ENCODE measurements around the gene BPIFB2.

BPIFB2 gene

GRCh38 chr20:32986331-32986966, 21.1 kb upstream of the BPIFB2 start:
- DNase-seq: no peak

GRCh38 chr20:32987044-32987825, 20.3 kb upstream of the BPIFB2 start:
- no peak for DNase-seq

GRCh38 chr20:32988008-32988407, 19.5 kb upstream of the BPIFB2 start:
- no peak for DNase-seq

GRCh38 chr20:32989507-32990283, 17.8 kb upstream of the BPIFB2 start:
- no peak for DNase-seq

GRCh38 chr20:32990426-32990825, 17.1 kb upstream of the BPIFB2 start:
- no peak for DNase-seq

- DNase-seq: no peak
Measured at GRCh38 chr20:32991383-32991782, 16.1 kb upstream of the BPIFB2 start.

- no peak for DNase-seq
Measured at GRCh38 chr20:32991792-32992641, 15.5 kb upstream of the BPIFB2 start.

- no peak for DNase-seq
Measured at GRCh38 chr20:32993496-32994050, 13.9 kb upstream of the BPIFB2 start.

- no peak for DNase-seq
Measured at GRCh38 chr20:32995802-32996201, 11.7 kb upstream of the BPIFB2 start.

GRCh38 chr20:32997431-32997830, 10.1 kb upstream of the BPIFB2 start:
- DNase-seq: no peak

GRCh38 chr20:32999603-33000250, 7.8 kb upstream of the BPIFB2 start:
- DNase-seq: no peak

GRCh38 chr20:33000802-33001466, 6.6 kb upstream of the BPIFB2 start:
- no peak for DNase-seq

GRCh38 chr20:33002087-33002808, 5.3 kb upstream of the BPIFB2 start:
- no peak for DNase-seq

GRCh38 chr20:33004141-33004751, 3.3 kb upstream of the BPIFB2 start, which contains the start of gene SUN5:
Gene SUN5 (minus strand): TSS chr20:33004433. CDS start chr20:33004340, 93 bp downstream.
- DNase-seq: no peak

GRCh38 chr20:33005132-33005566, 2.4 kb upstream of the BPIFB2 start:
- no peak for DNase-seq

GRCh38 chr20:33005908-33006775, 1.4 kb upstream of the BPIFB2 start:
- no peak for DNase-seq

- no peak for DNase-seq
Measured at GRCh38 chr20:33006776-33007375, 628 bp upstream of the BPIFB2 start.
